SK-N-MC (cell line): ENCODE data around the gene ZNF462.

Source experiments
- EZH2 ChIP-seq: fragments of 200-600 bp; sonication (generic); IDR thresholded peaks from one replicate; pipeline ENCODE4 v1.6.1; 2017; ENCODE audit warnings: antibody characterized with exemption
- FOXP2 ChIP-seq: optimal IDR thresholded peaks from 2 replicates; pipeline ENCODE3; 2011; ENCODE audit warnings: mild to moderate bottlenecking, moderate library complexity; ENCODE audit not compliant: insufficient read depth; ENCODE audit errors: extremely low read length, control extremely low read depth
- POLR2AphosphoS5 ChIP-seq: IDR thresholded peaks from 2 replicates; pipeline ENCODE4 v1.6.1; 2012; ENCODE audit warnings: mild to moderate bottlenecking, low read depth, low read length, borderline replicate concordance

GRCh38 chr9:106916466-106917235, 53.7 kb downstream of the ZNF462 start:
- TF ChIP-seq EZH2 (no peak), POLR2AphosphoS5 (no peak), FOXP2 (no peak)
